IPS DF 6.9 (cell line): ENCODE data around the gene CLK1.

Experiments
- DNase-seq: peaks from one replicate; pipeline ENCODE4 v3.0.0-alpha.2; 2013; ENCODE audit warnings: low read depth, low spot score
- H3K27ac ChIP-seq: one replicate; pipeline ENCODE4 v1.5.1; 2013; ENCODE audit warnings: low read length, control low read depth
- H3K27me3 ChIP-seq: 2 replicates; pipeline ENCODE4 v1.6.1; 2013; ENCODE audit warnings: mild to moderate bottlenecking, low read length; ENCODE audit not compliant: control insufficient read depth, insufficient read depth
- H3K36me3 ChIP-seq: 2 replicates; pipeline ENCODE4 v1.6.1; 2013; ENCODE audit warnings: low read length; ENCODE audit not compliant: control insufficient read depth, insufficient read depth
- H3K4me1 ChIP-seq: 2 replicates; pipeline ENCODE4 v1.6.1; 2013; ENCODE audit warnings: low read length; ENCODE audit not compliant: control insufficient read depth, insufficient read depth
- H3K4me3 ChIP-seq: 2 replicates; pipeline ENCODE4 v1.5.1; 2013; ENCODE audit warnings: mild to moderate bottlenecking, low read length
- H3K9me3 ChIP-seq: 2 replicates; pipeline ENCODE4 v1.6.1; 2013; ENCODE audit warnings: low read length, inconsistent platforms; ENCODE audit not compliant: control insufficient read depth, insufficient read depth
- WGBS: extraction: QIAGEN DNeasy Blood & Tissue Kit; methylation state at CpG from one replicate; pipeline ENCODE4 v1.1.7; 2013; ENCODE audit warnings: mixed read lengths, missing lambda C conversion rate; ENCODE audit not compliant: insufficient read length, insufficient coverage; 5-methylcytosine and 5-hydroxymethylcytosine counted together

The CLK1 gene

GRCh38 chr2:200877443-200877842 lies 13.0 kb upstream of the CLK1 start:
- H3K36me3 ChIP-seq = peaks cover 3% of the 10 kb centered on the region; the same call in 1 of the 2 replicates
- no peak overlapping the region for H3K4me3 ChIP-seq
- no peaks in the 10 kb centered on the region for H3K9me3 ChIP-seq
- no peak overlapping the region for H3K27ac ChIP-seq
- H3K4me1 ChIP-seq = no peaks in the 10 kb centered on the region
- H3K27me3 ChIP-seq = no peaks in the 10 kb centered on the region
- no peak for DNase-seq

GRCh38 chr2:200873560-200873959 lies 9.1 kb upstream of the CLK1 start:
- Histone ChIP-seq H3K27me3 (no peaks in the 10 kb centered on the region), H3K9me3 (no peaks in the 10 kb centered on the region), H3K4me1 (no peaks in the 10 kb centered on the region), H3K36me3 (no peaks in the 10 kb centered on the region), H3K4me3 (no peak overlapping the region), H3K27ac (no peak overlapping the region)
- no peak for DNase-seq
- no CpG with 5 or more reads among the region's 6 CpGs for WGBS

GRCh38 chr2:200871151-200871550 lies 6.7 kb upstream of the CLK1 start:
- H3K4me1 ChIP-seq = no peaks in the 10 kb centered on the region
- H3K9me3 ChIP-seq = no peaks in the 10 kb centered on the region
- WGBS = no CpG with 5 or more reads among the region's 3 CpGs
- H3K27me3 ChIP-seq = no peaks in the 10 kb centered on the region
- no peaks in the 10 kb centered on the region for H3K36me3 ChIP-seq
- no peak overlapping the region for H3K27ac ChIP-seq
- DNase-seq = no peak
- H3K4me3 ChIP-seq = no peak overlapping the region

- DNase-seq = no peak
- Histone ChIP-seq H3K27ac (no peak overlapping the region), H3K4me1 (no peaks in the 10 kb centered on the region), H3K4me3 (no peak overlapping the region), H3K9me3 (no peaks in the 10 kb centered on the region), H3K36me3 (no peaks in the 10 kb centered on the region), H3K27me3 (no peaks in the 10 kb centered on the region)
- WGBS = no CpG with 5 or more reads among the region's 2 CpGs
Measured at GRCh38 chr2:200869014-200869413, 4.6 kb upstream of the CLK1 start.

GRCh38 chr2:200863782-200864175 lies 679 bp downstream of the CLK1 start:
- H3K27me3 ChIP-seq = no peaks in the 10 kb centered on the region
- WGBS = no CpG with 5 or more reads among the region's 19 CpGs
- no peaks in the 10 kb centered on the region; the same call in 1 of the 2 replicates for H3K36me3 ChIP-seq
- peak overlapping the region; percentile 73 for H3K4me3 ChIP-seq
- no peaks in the 10 kb centered on the region for H3K9me3 ChIP-seq
- H3K27ac ChIP-seq = no peak overlapping the region
- no peak for DNase-seq
- H3K4me1 ChIP-seq = no peaks in the 10 kb centered on the region

GRCh38 chr2:200862532-200863000 lies 1.9 kb downstream of the CLK1 start:
- no peaks in the 10 kb centered on the region for H3K4me1 ChIP-seq
- H3K36me3 ChIP-seq = peaks cover 10% of the 10 kb centered on the region; the same call in 1 of the 2 replicates
- H3K9me3 ChIP-seq = no peaks in the 10 kb centered on the region
- DNase-seq = no peak
- H3K27ac ChIP-seq = no peak overlapping the region
- no CpG with 5 or more reads among the region's 13 CpGs for WGBS
- peak overlapping the region; percentile 73; the same call in 1 of the 2 replicates for H3K4me3 ChIP-seq
- no peaks in the 10 kb centered on the region for H3K27me3 ChIP-seq

GRCh38 chr2:200861617-200862155 lies 2.8 kb downstream of the CLK1 start:
- Histone ChIP-seq H3K27ac (no peak overlapping the region), H3K27me3 (no peaks in the 10 kb centered on the region), H3K4me3 (no peak overlapping the region), H3K36me3 (peaks cover 16% of the 10 kb centered on the region; the same call in 1 of the 2 replicates), H3K4me1 (no peaks in the 10 kb centered on the region), H3K9me3 (no peaks in the 10 kb centered on the region)
- no peak for DNase-seq
- WGBS = no CpG with 5 or more reads among the region's 4 CpGs

GRCh38 chr2:200860092-200860795 lies 4.2 kb downstream of the CLK1 start:
- no peaks in the 10 kb centered on the region for H3K4me1 ChIP-seq
- no peak overlapping the region for H3K4me3 ChIP-seq
- H3K27me3 ChIP-seq = no peaks in the 10 kb centered on the region
- H3K9me3 ChIP-seq = no peaks in the 10 kb centered on the region
- H3K27ac ChIP-seq = no peak overlapping the region
- no peak for DNase-seq
- peaks cover 20% of the 10 kb centered on the region; the same call in 1 of the 2 replicates for H3K36me3 ChIP-seq
- no CpG with 5 or more reads among the region's 12 CpGs for WGBS

- Histone ChIP-seq H3K4me3 (no peak overlapping the region), H3K9me3 (no peaks in the 10 kb centered on the region), H3K27ac (no peak overlapping the region), H3K27me3 (no peaks in the 10 kb centered on the region), H3K36me3 (peaks cover 35% of the 10 kb centered on the region; the same call in 1 of the 2 replicates), H3K4me1 (no peaks in the 10 kb centered on the region)
- WGBS = no CpG with 5 or more reads among the region's 8 CpGs
- DNase-seq = no peak
Measured at GRCh38 chr2:200856806-200857205, 7.7 kb downstream of the CLK1 start.

GRCh38 chr2:200852605-200853004 lies 11.9 kb downstream of the CLK1 start:
- no peak for DNase-seq
- H3K27ac ChIP-seq = no peak overlapping the region
- H3K4me1 ChIP-seq = no peaks in the 10 kb centered on the region
- no peaks in the 10 kb centered on the region for H3K27me3 ChIP-seq
- peaks cover 28% of the 10 kb centered on the region; the same call in 1 of the 2 replicates for H3K36me3 ChIP-seq
- no peaks in the 10 kb centered on the region for H3K9me3 ChIP-seq
- no CpG with 5 or more reads among the region's 2 CpGs for WGBS
- H3K4me3 ChIP-seq = no peak overlapping the region
